ENCODE data around the gene RNF212. TPM values are rescaled to one million over a fixed set of nuclear protein-coding genes. Genes with fewer than 3 reads are reported as not detected.

RNF212 gene
- total and polyA plus RNA-seq, 2 of the 13 experiments (the other 11 are each of a cell fraction or from before 2014, with no cell fraction given): not detected

GRCh38 chr4:1031956-1032795, 81.2 kb downstream of the RNF212 start:
- Histone ChIP-seq H3K4me3 (replicated peaks in 1 of 3; ENCODE audit: insufficient read depth in 1 of 3, low read depth in 2 of 3, low read length in 3 of 3) (no peak overlapping the region), H3K4me1 (ENCODE audit: insufficient read depth, low read length) (peaks cover 72% of the 10 kb centered on the region), H2AFZ (ENCODE audit: low read length) (no peak overlapping the region), H3K9ac (ENCODE audit: insufficient read depth, low read depth, low read length) (no peak overlapping the region), H3K27me3 (ENCODE audit: control insufficient read depth in 1 of 2, insufficient read depth in 2 of 2, low read length in 2 of 2) (peaks cover 37 to 86% of the 10 kb centered on the region in 2 experiments), H3K27ac (ENCODE audit: extremely low read length, insufficient read depth, low read length) (no peak overlapping the region), H4K20me1 (ENCODE audit: insufficient read depth, low read length) (peaks cover 3% of the 10 kb centered on the region; the same call in 1 of the 2 replicates), H3K4me2 (ENCODE audit: low read depth, low read length) (no peak overlapping the region), H3K36me3 (replicated peaks in 1 of 2; ENCODE audit: control insufficient read depth in 1 of 2, insufficient read depth in 2 of 2, low read length in 2 of 2) (no peaks in the 10 kb centered on the region), H3K9me3 (ENCODE audit: low read length) (no peaks in the 10 kb centered on the region), H3K79me2 (ENCODE audit: insufficient read depth, low read length) (no peaks in the 10 kb centered on the region)
- TF ChIP-seq ARID3A (IDR thresholded peaks at IDR 0.05; ENCODE audit: low read depth, low read length) (no peak), CC2D1A (CRISPR knock-in tag; IDR thresholded peaks at IDR 0.05) (no peak), ZFP82 (CRISPR knock-in tag; IDR thresholded peaks at IDR 0.05; ENCODE audit: borderline replicate concordance) (no peak), RAD21 (CRISPR knock-in tag; IDR thresholded peaks at IDR 0.05) (peak; percentile 40; the same call in 1 of the 2 replicates), SP140L (CRISPR knock-in tag; IDR thresholded peaks at IDR 0.05; ENCODE audit: borderline replicate concordance) (no peak), GMEB2 (CRISPR knock-in tag; IDR thresholded peaks at IDR 0.05; ENCODE audit: low read depth) (no peak), ESRRA (CRISPR knock-in tag; IDR thresholded peaks at IDR 0.05; ENCODE audit: low read depth) (no peak), ZNF768 (CRISPR knock-in tag; IDR thresholded peaks at IDR 0.05) (0 out of 2 replicates have a peak, but pooled peaks have one; percentile 8), STAG1 (CRISPR knock-in tag; IDR thresholded peaks at IDR 0.05) (peak; percentile 29; the same call in 1 of the 2 replicates), WIZ (CRISPR knock-in tag; IDR thresholded peaks at IDR 0.05) (no peak), CTCF (CRISPR knock-in tag; IDR thresholded peaks at IDR 0.05) (peak; percentile 39), FOXA3 (CRISPR knock-in tag; IDR thresholded peaks at IDR 0.05) (no peak), TIGD3 (CRISPR knock-in tag; IDR thresholded peaks at IDR 0.05; ENCODE audit: borderline replicate concordance) (no peak), MLLT10 (CRISPR knock-in tag; IDR thresholded peaks at IDR 0.05) (no peak), HNRNPL (IDR thresholded peaks at IDR 0.05; ENCODE audit: low read depth, low read length) (peak; percentile 51; the same call in 1 of the 2 replicates)
- POLR2A ChIA-PET: no interaction called here
- in situ Hi-C loops (cut with HindIII; ENCODE audit: extremely low pct_ligation_motif_present, low pct_unique_long_range_greater_than_20kb) (no loop called here), intact Hi-C loops (cut with micrococcal nuclease; ENCODE audit: unreplicated experiment) (no loop called here)
- CTCF ChIA-PET (ENCODE audit: low intra/inter-chr PET ratio, low total read pairs): no interaction called here
- BruUV-seq (replicated peaks): no TSS peak
- ATAC-seq (peak; percentile 5; the same call in 1 of the 3 replicates), DNase-seq (ENCODE audit: low spot score) (no peak), FAIRE-seq (no peak)
- 73% methylated on average over 2 of the region's 37 CpGs for WGBS (ENCODE audit: low lambda C conversion rate)

Measured in HepG2 (cell line).